H9 (cell line): ENCODE data around the gene CXorf65. TPM values are rescaled to one million over a fixed set of nuclear protein-coding genes. Genes with fewer than 3 reads are reported as not detected.

Experiments
- DNase-seq: peaks from one replicate; pipeline ENCODE4 v3.0.0-alpha.2; 2017
- H2AFZ ChIP-seq: one replicate; pipeline ENCODE4 v1.6.1; 2013; ENCODE audit warnings: mild to moderate bottlenecking, low read length, control low read depth, moderate library complexity
- H2AK5ac ChIP-seq: 2 replicates; pipeline ENCODE4 v1.6.1; 2013; ENCODE audit warnings: low read length, control low read depth, mixed read lengths; ENCODE audit not compliant: insufficient read length
- H2BK120ac ChIP-seq: one replicate; pipeline ENCODE4 v1.6.1; 2013; ENCODE audit warnings: low read depth, mild to moderate bottlenecking, low read length, control low read depth, inconsistent platforms; ENCODE audit not compliant: poor library complexity, severe bottlenecking
- H2BK12ac ChIP-seq: 2 replicates; pipeline ENCODE4 v1.6.1; 2013; ENCODE audit warnings: low read length, control low read depth, mixed read lengths, low read depth; ENCODE audit not compliant: insufficient read length
- H2BK15ac ChIP-seq: 2 replicates; pipeline ENCODE4 v1.6.1; 2013; ENCODE audit warnings: low read depth, low read length, control low read depth
- H2BK20ac ChIP-seq: one replicate; pipeline ENCODE4 v1.6.1; 2013; ENCODE audit warnings: low read depth, mild to moderate bottlenecking, low read length, control low read depth, inconsistent platforms; ENCODE audit not compliant: poor library complexity, severe bottlenecking
- H2BK5ac ChIP-seq: 2 replicates; pipeline ENCODE4 v1.6.1; 2013; ENCODE audit warnings: low read length, control low read depth, mixed read lengths; ENCODE audit not compliant: insufficient read length
- H3K14ac ChIP-seq: 2 replicates; pipeline ENCODE4 v1.6.1; 2013; ENCODE audit warnings: low read length, control low read depth; ENCODE audit not compliant: insufficient read depth
- H3K18ac ChIP-seq: 2 replicates; pipeline ENCODE4 v1.6.1; 2013; ENCODE audit warnings: low read depth, mild to moderate bottlenecking, mixed read lengths, low read length, control low read depth; ENCODE audit not compliant: insufficient read length
- H3K23ac ChIP-seq: 2 replicates; pipeline ENCODE4 v1.6.1; 2013; ENCODE audit warnings: low read length, control low read depth, mixed read lengths, low read depth; ENCODE audit not compliant: insufficient read length
- H3K23me2 ChIP-seq: 2 replicates; pipeline ENCODE4 v1.6.1; 2013; ENCODE audit warnings: low read depth, mild to moderate bottlenecking, mixed read lengths, low read length, control low read depth; ENCODE audit not compliant: insufficient read length, poor library complexity, severe bottlenecking
- H3K27ac ChIP-seq: 2 replicates; pipeline ENCODE4 v1.5.1; 2013; ENCODE audit warnings: low read length, control low read depth, mixed read lengths, low read depth; ENCODE audit not compliant: insufficient read length
- H3K27me3 ChIP-seq: 2 replicates; pipeline ENCODE4 v1.6.1; 2013; ENCODE audit warnings: low read length, control low read depth, inconsistent platforms; ENCODE audit not compliant: insufficient read depth
- H3K4ac ChIP-seq: 2 replicates; pipeline ENCODE4 v1.6.1; 2013; ENCODE audit warnings: low read depth, mild to moderate bottlenecking, control low read depth, inconsistent platforms, low read length, moderate library complexity
- H3K4me1 ChIP-seq: 2 replicates; pipeline ENCODE4 v1.6.1; 2013; ENCODE audit warnings: low read length, control low read depth, inconsistent platforms; ENCODE audit not compliant: insufficient read depth
- H3K4me2 ChIP-seq: 2 replicates; pipeline ENCODE4 v1.6.1; 2013; ENCODE audit warnings: low read length, control low read depth, mixed read lengths; ENCODE audit not compliant: insufficient read length, insufficient read depth
- H3K56ac ChIP-seq: 2 replicates; pipeline ENCODE4 v1.6.1; 2013; ENCODE audit warnings: low read depth, mild to moderate bottlenecking, mixed read lengths, low read length, control low read depth; ENCODE audit not compliant: insufficient read length
- H3K79me1 ChIP-seq: 2 replicates; pipeline ENCODE4 v1.6.1; 2013; ENCODE audit warnings: low read depth, mild to moderate bottlenecking, moderate library complexity, low read length, control low read depth, inconsistent platforms; ENCODE audit not compliant: insufficient read depth, poor library complexity, severe bottlenecking
- H3K79me2 ChIP-seq: 2 replicates; pipeline ENCODE4 v1.6.1; 2013; ENCODE audit warnings: low read length, control low read depth, inconsistent platforms; ENCODE audit not compliant: insufficient read depth
- H3K9ac ChIP-seq: 2 replicates; pipeline ENCODE4 v1.6.1; 2013; ENCODE audit warnings: low read length, control low read depth, mixed read lengths; ENCODE audit not compliant: insufficient read length; ENCODE audit errors: extremely low read depth
- H3K9me3 ChIP-seq: one replicate; pipeline ENCODE4 v1.6.1; 2013; ENCODE audit warnings: low read depth, low read length, inconsistent platforms; ENCODE audit not compliant: control insufficient read depth
- H3T11ph ChIP-seq: one replicate; pipeline ENCODE4 v1.6.1; 2013; ENCODE audit warnings: mild to moderate bottlenecking, low read length, control low read depth, inconsistent platforms
- H4K20me1 ChIP-seq: one replicate; pipeline ENCODE4 v1.6.1; 2013; ENCODE audit not compliant: control insufficient read depth, insufficient read length, insufficient read depth
- H4K5ac ChIP-seq: 2 replicates; pipeline ENCODE4 v1.6.1; 2013; ENCODE audit warnings: low read depth, mild to moderate bottlenecking, mixed read lengths, low read length, control low read depth; ENCODE audit not compliant: insufficient read length
- H4K8ac ChIP-seq: replicated peaks from 2 replicates; pipeline ENCODE4 v1.6.1; 2013; ENCODE audit warnings: low read length, control low read depth, mixed read lengths, low read depth; ENCODE audit not compliant: insufficient read length
- H4K91ac ChIP-seq: 2 replicates; pipeline ENCODE4 v1.6.1; 2013; ENCODE audit warnings: low read depth, mild to moderate bottlenecking, moderate library complexity, mixed read lengths, low read length, control low read depth; ENCODE audit not compliant: insufficient read length
- H3K27ac Mint-ChIP-seq, 3 experiments: 2 replicates in 2 of 3; 3 replicates in 1 of 3; pipeline ENCODE4 v1.8.0; 2020 to 2021; ENCODE audit warnings: mixed read lengths in 3 of 3, mild to moderate bottlenecking in 1 of 3, moderate library complexity in 1 of 3
- H3K27me3 Mint-ChIP-seq: 2 replicates; pipeline ENCODE4 v1.8.0; 2021; ENCODE audit warnings: low read depth, mild to moderate bottlenecking, moderate library complexity, mixed read lengths
- H3K36me3 Mint-ChIP-seq, 3 experiments: 2 replicates in 2 of 3; 3 replicates in 1 of 3; pipeline ENCODE4 v1.8.0; 2020 to 2021; ENCODE audit warnings: low read depth in 3 of 3, mixed read lengths in 3 of 3; ENCODE audit not compliant: insufficient read depth in 1 of 3
- H3K4me1 Mint-ChIP-seq, 2 experiments: 2 replicates each; pipeline ENCODE4 v1.8.0; 2020; ENCODE audit warnings: mixed read lengths in 2 of 2
- H3K4me3 Mint-ChIP-seq, 2 experiments: 2 replicates in 1 of 2; 3 replicates in 1 of 2; pipeline ENCODE4 v1.8.0; 2020 to 2021; ENCODE audit warnings: mild to moderate bottlenecking in 2 of 2, mixed read lengths in 2 of 2, moderate library complexity in 1 of 2
- H3K9me3 Mint-ChIP-seq, 2 experiments: 2 replicates in 1 of 2; 3 replicates in 1 of 2; pipeline ENCODE4 v1.8.0; 2020; ENCODE audit warnings: mild to moderate bottlenecking in 2 of 2, mixed read lengths in 2 of 2, moderate library complexity in 1 of 2
- WGBS: extraction: QIAGEN DNeasy Blood & Tissue Kit; methylation state at CpG from one replicate; pipeline ENCODE4 v1.1.7; 2013; ENCODE audit warnings: missing lambda C conversion rate, low lambda C conversion rate, mixed read lengths; ENCODE audit not compliant: insufficient read length; ENCODE audit errors: extremely low coverage; 5-methylcytosine and 5-hydroxymethylcytosine counted together
- total RNA-seq: library from RNA; stranded (reverse); gene quantifications from 2 replicates; pipeline ENCODE4 v1.2.1, GENCODE V29; 2021
- TF ChIP-seq, protein P1 (sequence below): fragments of 200-600 bp; sonication (generic); conservative IDR thresholded peaks from 3 replicates; pipeline ENCODE4 v1.8.0; 2021; ENCODE audit warnings: antibody characterized with exemption, mild to moderate bottlenecking

CXorf65 gene
- total RNA-seq, 1 experiment from 2014 or later, result not detected

DNA sequence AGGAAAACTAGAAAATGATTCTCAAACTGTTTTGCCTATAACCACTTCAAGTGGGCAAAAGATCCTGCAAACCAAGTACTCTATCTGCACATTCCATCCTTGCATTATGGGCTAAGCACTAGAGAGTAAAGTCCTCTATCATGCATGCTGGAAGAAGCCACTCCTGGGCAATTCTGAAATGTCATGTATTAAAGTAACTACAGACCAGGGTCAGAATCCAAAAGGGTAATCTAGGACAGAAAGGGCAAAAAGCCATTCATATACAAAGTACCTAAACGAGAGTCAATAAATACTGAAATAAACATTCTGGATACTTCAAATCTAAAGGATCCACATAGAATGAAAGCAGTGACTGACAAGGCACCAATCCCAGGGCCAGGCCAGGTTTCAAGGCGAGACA is 39.5 kb downstream of the CXorf65 start:
- no peak overlapping the region for H3K4ac ChIP-seq
- H2BK5ac ChIP-seq, result no peak overlapping the region
- H3K56ac ChIP-seq, result no peak overlapping the region
- no peak overlapping the region for H3K23ac ChIP-seq
- no peak overlapping the region for H3K27ac ChIP-seq
- no peak overlapping the region for H2BK12ac ChIP-seq
- H3K79me2 ChIP-seq, result peaks cover 4% of the 10 kb centered on the region; the same call in 1 of the 2 replicates
- Mint-ChIP-seq H3K9me3 (peaks cover 44 to 57% of the 10 kb centered on the region in 2 experiments), H3K27ac (no peak overlapping the region; a peak in 1 of 7 replicates), H3K4me1 (peaks cover 6 to 8% of the 10 kb centered on the region in 2 experiments; a peak in 1 of 4 replicates), H3K27me3 (no peaks in the 10 kb centered on the region), H3K36me3 (peaks cover 7 to 17% (median 11%) of the 10 kb centered on the region in 3 experiments; a peak in 6 of 7 replicates), H3K4me3 (peak overlapping the region; percentile 87 to 99)
- no peak overlapping the region for H2BK15ac ChIP-seq
- WGBS, result no CpG with 5 or more reads among the region's 2 CpGs
- H2AFZ ChIP-seq, result no peak overlapping the region
- H3K79me1 ChIP-seq, result no peaks in the 10 kb centered on the region
- DNase-seq, result no peak
- no peak overlapping the region for H4K91ac ChIP-seq
- no peak overlapping the region for H3K18ac ChIP-seq
- no peak overlapping the region for H2BK120ac ChIP-seq
- no peak overlapping the region for H2AK5ac ChIP-seq
- no peaks in the 10 kb centered on the region for H4K20me1 ChIP-seq
- TF ChIP-seq, protein P1, sequence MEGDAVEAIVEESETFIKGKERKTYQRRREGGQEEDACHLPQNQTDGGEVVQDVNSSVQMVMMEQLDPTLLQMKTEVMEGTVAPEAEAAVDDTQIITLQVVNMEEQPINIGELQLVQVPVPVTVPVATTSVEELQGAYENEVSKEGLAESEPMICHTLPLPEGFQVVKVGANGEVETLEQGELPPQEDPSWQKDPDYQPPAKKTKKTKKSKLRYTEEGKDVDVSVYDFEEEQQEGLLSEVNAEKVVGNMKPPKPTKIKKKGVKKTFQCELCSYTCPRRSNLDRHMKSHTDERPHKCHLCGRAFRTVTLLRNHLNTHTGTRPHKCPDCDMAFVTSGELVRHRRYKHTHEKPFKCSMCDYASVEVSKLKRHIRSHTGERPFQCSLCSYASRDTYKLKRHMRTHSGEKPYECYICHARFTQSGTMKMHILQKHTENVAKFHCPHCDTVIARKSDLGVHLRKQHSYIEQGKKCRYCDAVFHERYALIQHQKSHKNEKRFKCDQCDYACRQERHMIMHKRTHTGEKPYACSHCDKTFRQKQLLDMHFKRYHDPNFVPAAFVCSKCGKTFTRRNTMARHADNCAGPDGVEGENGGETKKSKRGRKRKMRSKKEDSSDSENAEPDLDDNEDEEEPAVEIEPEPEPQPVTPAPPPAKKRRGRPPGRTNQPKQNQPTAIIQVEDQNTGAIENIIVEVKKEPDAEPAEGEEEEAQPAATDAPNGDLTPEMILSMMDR, result no peak
- H2BK20ac ChIP-seq, result no peak overlapping the region
- no peaks in the 10 kb centered on the region for H3K23me2 ChIP-seq
- peak overlapping the region; percentile 82 for H3K4me2 ChIP-seq
- H3K4me1 ChIP-seq, result no peaks in the 10 kb centered on the region
- H3K27me3 ChIP-seq, result no peaks in the 10 kb centered on the region
- H3K14ac ChIP-seq, result no peak overlapping the region
- H4K5ac ChIP-seq, result no peak overlapping the region
- H3K9ac ChIP-seq, result peak overlapping the region; percentile 74
- peaks cover 12% of the 10 kb centered on the region for H3K9me3 ChIP-seq
- H4K8ac ChIP-seq, result no peak overlapping the region
- no peak overlapping the region for H3T11ph ChIP-seq
